Glomerular visceral epithelial cell (primary cell): ENCODE results near the gene RNF4.
"Not testable (repeated sequence)": the region's sequence is repeated elsewhere in the genome, so short reads cannot be mapped to it uniquely, and the experiment has no call there.

ENCODE experiments used
- DNase-seq: peaks from one replicate; pipeline ENCODE4 v3.0.0-alpha.2; 2016; ENCODE audit errors: extremely low spot score

Gene RNF4

DNA sequence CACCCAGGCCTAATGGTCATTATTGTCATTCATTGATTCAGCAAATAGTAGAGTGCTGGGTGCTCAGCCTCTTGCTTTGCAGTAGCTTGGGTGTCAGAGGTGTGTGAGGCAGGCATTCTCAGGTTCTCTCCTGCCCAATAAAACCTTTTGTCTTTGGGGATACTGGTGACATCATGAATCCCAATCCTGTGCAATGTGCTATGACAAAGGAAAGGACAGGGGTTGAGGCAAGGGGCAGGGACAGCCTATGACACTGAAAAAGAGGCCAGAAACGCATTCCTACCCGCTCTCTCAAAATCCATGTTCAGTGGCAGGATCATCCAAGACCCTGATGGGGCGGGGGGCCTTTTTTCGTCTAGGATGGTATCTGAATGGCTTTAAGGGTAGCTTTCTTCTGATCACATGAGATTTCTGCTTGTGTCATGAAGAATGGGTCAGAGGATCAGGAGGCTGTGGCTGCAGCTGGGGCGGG, 66.0 kb downstream of the RNF4 start:
- no peak for DNase-seq

DNA sequence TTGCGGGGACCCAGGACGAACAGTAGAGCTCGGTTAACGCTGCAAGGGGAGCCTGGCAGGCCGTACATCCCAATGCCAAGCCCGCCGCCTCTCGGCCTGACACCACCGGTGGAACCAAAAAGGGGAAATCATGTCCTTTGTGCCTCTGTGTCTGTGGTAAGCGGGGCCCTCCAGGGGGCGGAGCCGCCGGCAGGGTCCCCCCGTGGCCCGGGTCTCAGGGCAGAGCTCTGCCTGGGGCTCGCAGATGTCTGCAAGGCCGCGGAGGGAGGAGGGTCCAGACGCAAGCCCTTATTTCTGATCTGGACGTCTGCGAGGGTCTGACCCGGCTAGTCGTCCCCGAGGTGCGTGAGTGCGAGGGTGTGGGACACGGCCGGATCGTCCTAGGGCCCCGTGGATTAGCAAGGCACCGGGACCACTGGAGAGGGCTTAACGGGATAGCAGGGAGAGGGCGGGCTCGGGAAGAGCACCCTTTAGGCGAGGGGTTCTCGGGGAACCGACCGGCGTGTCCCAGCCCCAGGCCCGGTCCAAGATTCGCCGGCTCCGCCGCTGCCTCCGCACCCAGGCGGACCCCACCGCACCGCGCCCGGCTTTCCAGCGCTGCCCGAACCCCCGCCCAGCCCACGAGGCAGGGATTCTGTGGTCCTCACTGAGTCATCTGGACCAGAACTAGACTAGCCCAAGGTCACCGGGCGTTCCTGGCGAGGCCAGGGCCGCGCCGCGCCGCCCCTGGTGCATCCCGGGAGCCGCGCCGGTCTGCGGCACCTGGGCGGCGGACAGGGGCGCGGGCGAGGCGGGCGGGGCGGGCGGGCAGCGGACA, 66.7 kb downstream of the RNF4 start:
- DNase-seq: peak; percentile 18

DNA sequence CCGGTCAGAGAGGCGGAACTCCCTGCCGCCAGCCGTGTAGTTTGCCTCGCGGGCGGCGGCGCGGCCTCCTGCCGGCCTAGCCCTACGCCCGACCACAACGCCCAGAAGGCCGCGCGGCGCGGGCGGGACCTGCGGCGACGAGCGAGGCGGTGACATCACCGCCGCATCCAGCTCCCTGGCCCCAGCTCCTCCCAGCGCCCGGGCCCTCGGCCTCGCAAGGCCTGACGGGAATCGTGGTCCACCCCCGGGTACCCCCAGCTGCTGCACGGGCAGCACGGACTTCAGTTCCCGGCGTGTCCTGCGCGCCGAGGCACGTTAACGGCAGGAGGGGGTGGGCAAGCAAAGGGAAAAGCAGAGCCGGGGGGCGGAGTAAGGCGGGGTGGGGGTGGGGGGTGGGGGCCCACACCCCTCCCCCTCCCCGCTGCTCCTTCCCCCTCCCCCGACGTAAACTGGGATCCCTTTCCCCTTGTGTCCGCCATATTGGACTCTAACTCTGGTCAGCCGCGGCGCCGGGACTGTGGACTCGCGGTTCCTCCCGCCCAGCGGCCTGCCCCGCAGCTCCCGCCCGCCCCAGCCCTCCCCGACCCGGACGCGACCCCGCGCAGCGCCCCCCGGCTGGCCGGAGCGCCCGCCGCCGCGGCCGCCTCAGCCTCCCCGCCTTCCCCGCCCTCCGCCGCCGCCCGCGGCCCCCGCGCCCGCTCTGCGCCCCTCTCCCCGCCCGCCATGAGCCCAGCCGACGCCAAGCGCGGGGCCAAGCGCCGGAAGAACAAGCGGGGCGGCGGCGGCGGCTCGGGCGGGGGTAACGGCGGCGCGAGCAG, 67.5 kb downstream of the RNF4 start, which contains the start of gene FAM193A:
Gene FAM193A (plus strand): TSS at position 455 of the 818 bp plus-strand sequence. CDS start 269 bp downstream, at position 724.
- DNase-seq: peak; percentile 100

DNA sequence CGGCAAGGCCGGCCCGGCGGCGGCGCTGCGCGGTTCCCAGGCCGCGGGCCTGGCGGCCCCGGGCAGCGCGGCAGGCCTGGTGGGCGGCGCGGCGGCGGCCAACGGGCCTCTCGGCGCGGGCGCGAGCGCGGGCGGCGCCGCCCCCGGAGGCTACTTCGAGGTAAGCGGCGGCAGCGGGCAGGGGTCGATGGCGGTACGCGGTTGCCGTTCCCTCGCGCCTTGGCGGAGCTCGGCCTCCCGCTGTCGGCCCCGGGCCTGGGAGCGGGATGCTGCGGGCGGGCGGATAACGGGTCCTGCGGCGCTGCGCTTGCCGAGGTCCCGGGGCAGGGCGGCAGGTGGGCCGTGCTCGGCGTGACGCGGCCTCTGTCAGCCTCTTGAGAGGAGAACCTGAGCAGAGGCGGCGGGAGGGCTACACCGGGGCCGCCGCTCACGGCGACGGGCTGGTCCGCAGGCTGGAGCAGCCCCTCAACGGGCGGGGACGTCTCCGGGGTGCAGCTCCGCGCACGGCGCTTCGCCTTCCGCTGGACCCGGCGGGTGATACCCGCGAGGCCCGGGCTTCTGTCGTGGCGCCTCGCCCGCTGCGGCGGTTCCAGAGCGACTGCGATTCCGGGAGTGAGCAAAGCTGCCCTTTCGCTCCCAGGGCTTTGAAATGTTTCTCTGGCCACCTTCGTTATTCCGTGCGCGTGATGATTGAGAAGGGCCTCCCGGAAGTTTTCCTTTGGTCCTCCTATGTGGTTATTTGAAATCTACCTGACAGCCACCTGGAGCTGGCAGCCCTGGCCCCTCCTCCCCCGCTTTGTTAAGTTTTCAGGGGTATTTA, 68.3 kb downstream of the RNF4 start:
- peak; percentile 48 for DNase-seq

DNA sequence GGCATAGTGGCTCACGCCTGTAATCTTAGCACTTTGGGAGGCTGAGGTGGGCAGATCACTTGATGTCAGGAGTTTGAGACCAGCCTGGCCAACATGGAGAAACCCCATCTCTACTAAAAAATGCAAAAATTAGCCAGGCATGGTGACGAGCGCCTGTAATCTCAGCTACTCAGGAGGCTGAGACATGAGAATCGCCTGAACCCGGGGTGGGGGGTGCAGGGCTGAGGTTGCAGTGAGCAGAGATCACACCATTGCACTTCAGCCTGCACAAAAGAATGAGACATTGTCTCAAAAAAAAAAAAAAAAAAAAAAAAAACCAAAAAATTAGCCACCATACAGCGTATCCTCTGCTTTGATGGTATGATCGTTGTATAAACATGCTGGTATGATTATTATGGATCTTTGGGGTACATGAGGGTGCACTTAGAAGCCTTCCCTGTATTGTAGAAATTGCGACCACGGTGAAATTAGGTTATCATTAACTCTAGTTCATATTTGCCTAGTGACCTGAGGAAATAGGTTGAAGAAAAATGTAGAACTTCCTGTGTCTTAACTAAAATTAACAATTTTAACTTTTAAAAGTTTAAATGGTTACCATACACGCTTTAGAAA, 74.8 kb downstream of the RNF4 start:
- not testable (repeated sequence) for DNase-seq

- no peak for DNase-seq
Measured at GRCh38 chr4:2545321-2546013, 76.6 kb downstream of the RNF4 start.

GRCh38 chr4:2546286-2546823, 77.4 kb downstream of the RNF4 start:
- no peak for DNase-seq

GRCh38 chr4:2546961-2547691, 78.2 kb downstream of the RNF4 start:
- not testable (repeated sequence) for DNase-seq

DNA sequence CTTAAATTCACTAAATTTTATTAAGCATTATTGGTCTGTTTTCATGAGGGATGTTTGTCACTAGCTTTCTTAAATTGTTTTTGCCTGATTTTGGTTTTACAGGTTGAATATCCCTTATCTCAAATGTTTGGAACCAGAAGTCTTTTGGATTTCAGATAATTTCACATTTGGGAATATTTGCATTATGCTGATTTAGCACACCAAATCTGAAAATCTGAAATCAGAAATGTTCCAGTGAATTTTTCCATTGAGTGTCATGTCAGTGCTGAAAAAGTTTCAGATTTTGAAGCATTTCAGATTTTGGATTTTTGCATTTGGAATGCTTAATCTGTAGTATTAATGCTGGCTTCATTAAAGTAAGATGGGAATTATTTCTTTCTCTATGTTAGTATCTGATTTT, 82.2 kb downstream of the RNF4 start:
- no peak for DNase-seq

GRCh38 chr4:2552806-2553205, 83.9 kb downstream of the RNF4 start:
- no peak for DNase-seq

DNA sequence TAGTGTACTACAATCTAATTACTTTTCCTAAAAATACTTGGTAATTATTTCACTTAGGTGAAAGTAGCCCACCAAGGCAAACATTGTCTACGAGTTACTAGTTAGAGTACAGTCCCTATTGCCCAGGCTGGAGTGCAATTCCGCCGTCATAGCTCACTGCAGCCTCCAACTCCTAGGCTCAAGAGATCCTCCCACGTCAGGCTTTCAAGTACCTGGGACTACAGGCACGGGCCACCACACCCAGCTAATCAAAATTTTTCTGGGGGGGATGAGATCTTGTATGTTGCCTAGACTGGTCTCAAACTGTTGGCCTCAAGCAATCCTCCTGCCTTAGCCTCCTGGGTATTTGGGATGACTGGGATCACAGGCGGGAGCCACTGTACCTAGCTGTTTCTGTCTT, 89.4 kb downstream of the RNF4 start:
- DNase-seq: no peak

- DNase-seq: no peak
Measured at GRCh38 chr4:2560167-2560566, 91.3 kb downstream of the RNF4 start.
